ENCODE data around the gene CPNE4.
"Not testable (repeated sequence)": the region's sequence is repeated elsewhere in the genome, so short reads cannot be mapped to it uniquely, and the experiment has no call there.

CPNE4 gene

GRCh38 chr3:132017137-132017536, 17.7 kb downstream of the CPNE4 start:
- DNase-seq (ENCODE audit: low read depth in 4 of 4, low spot score in 1 of 4) = no peak

GRCh38 chr3:132016061-132017041, 18.5 kb downstream of the CPNE4 start:
- DNase-seq (ENCODE audit: low read depth in 4 of 4, low spot score in 1 of 4) = no peak

- DNase-seq (ENCODE audit: low read depth in 4 of 4, low spot score in 1 of 4) = no peak
Observed at GRCh38 chr3:132014105-132014504, 20.7 kb downstream of the CPNE4 start.

- DNase-seq (ENCODE audit: low read depth in 4 of 4, low spot score in 1 of 4) = no peak
Observed at GRCh38 chr3:132009241-132009640, 25.6 kb downstream of the CPNE4 start.

DNA sequence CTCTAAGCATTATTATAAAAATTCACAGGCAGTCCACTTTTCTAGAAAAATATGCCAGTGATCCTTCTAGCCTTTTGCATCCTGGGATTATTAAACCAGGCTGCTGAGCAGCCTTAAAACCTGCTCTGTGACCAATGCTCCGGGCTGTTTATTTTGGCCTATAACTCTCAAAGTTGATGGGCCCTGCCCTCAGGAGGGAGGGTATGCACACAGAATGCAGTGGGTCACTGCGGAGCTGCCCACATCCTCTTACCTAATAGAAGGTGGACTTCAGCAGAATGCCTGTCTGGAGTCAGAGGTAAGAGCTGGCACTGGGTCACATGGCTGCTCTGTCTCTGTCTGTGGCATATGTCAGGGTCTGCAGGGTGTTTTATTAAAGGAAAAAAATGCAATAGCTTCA, 26.0 kb downstream of the CPNE4 start:
- no peak for DNase-seq (ENCODE audit: low read depth in 4 of 4, low spot score in 1 of 4)

DNA sequence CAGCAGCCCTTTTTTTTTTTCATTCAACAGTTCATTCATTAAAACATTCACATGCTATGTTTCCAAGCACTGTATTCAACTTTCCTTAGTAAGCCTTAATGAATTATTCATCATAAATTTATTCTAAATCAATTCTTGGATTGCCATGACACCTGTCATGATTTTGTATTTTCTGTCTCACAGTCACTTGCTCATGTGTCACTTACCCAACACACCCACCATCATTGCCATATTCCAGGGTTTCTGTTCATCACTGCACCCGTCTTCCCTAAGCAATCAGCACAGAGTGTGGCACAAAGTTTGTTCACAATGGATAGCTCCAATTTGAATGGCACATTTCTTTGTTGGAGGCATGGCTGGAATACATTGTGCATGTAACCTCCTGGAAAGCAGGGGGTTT, 27.2 kb downstream of the CPNE4 start:
- no peak for DNase-seq (ENCODE audit: low read depth in 4 of 4, low spot score in 1 of 4)

GRCh38 chr3:132006605-132007204, 28.1 kb downstream of the CPNE4 start:
- DNase-seq (ENCODE audit: low read depth in 4 of 4, low spot score in 1 of 4) = no peak

GRCh38 chr3:132004571-132004970, 30.2 kb downstream of the CPNE4 start:
- no peak for DNase-seq (ENCODE audit: low read depth in 4 of 4, low spot score in 1 of 4)

DNA sequence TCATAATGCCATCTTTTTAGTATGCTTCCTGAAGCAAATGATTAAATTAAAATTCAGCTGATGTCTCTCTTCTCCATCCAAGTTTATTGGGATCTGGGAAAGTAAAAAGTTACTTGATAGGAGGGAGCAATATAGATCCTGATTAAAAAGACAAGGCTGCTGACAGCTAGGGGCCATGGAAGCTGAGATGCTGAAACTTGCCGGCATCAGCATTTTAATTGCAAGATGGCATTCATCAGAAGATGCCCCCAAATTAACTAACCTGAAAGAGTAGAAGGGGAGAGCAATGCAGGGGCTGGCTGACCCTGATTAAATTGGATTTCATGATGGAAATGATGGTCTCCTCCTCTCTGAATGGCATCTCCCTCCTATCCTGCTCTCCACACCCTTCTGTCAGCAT, 31.1 kb downstream of the CPNE4 start:
- no peak for DNase-seq (ENCODE audit: low read depth in 4 of 4, low spot score in 1 of 4)

GRCh38 chr3:132001999-132002398, 32.8 kb downstream of the CPNE4 start:
- no peak for DNase-seq (ENCODE audit: low read depth in 4 of 4, low spot score in 1 of 4)

DNA sequence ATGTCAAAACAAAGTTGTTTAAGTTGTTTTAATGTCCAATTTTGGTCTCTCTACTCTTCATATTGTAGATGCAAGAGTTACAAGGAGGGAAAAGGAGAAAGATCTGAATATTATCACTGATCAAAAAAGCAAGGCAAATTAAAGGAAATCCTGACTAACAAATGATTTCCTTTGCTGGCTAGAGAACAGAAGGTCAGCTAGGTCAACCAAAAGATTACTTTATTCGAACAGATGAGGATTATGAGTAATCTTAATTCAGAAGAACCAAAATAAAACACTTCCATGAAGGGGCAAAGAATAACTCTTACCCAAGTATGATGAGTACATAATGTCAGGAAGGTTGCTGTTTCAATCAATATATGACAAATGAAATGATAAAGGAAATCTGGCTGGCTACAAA, 33.8 kb downstream of the CPNE4 start:
- no peak for DNase-seq (ENCODE audit: low read depth in 4 of 4, low spot score in 1 of 4)

GRCh38 chr3:131998027-131998426, 36.8 kb downstream of the CPNE4 start:
- no peak for DNase-seq (ENCODE audit: low read depth in 4 of 4, low spot score in 1 of 4)

GRCh38 chr3:131995891-131996290, 38.9 kb downstream of the CPNE4 start:
- no peak for DNase-seq (ENCODE audit: low read depth in 4 of 4, low spot score in 1 of 4)

- DNase-seq (ENCODE audit: low read depth in 4 of 4, low spot score in 1 of 4) = no peak
Observed at GRCh38 chr3:131989318-131989717, 45.5 kb downstream of the CPNE4 start.

DNA sequence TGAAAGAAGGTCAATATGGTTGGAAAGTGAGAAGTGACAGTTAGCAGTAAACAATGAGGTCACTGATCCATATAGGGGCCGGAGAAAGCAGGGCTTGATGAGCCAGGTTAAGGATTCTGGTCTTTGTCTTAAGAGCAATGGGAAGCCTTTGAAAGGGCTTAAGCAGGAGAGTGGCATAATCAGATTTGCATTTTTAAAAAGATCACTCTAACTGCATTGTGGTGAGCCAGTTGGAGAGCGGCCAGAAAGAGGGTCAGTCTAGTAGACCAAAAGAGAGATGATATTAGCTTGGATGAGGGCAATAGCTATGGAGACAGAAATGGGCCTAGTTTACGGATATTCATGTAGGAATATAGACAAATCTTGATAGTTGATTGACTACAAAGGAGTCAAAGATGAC, 46.6 kb downstream of the CPNE4 start:
- no peak for DNase-seq (ENCODE audit: low read depth in 4 of 4, low spot score in 1 of 4)

GRCh38 chr3:131983689-131984088, 51.1 kb downstream of the CPNE4 start:
- DNase-seq (ENCODE audit: low read depth in 4 of 4, low spot score in 1 of 4) = no peak

GRCh38 chr3:131981323-131981722, 53.5 kb downstream of the CPNE4 start:
- no peak for DNase-seq (ENCODE audit: low read depth in 4 of 4, low spot score in 1 of 4)

- no peak for DNase-seq (ENCODE audit: low read depth in 4 of 4, low spot score in 1 of 4)
Observed at GRCh38 chr3:131976448-131976847, 58.4 kb downstream of the CPNE4 start.

GRCh38 chr3:131975047-131975446, 59.8 kb downstream of the CPNE4 start:
- DNase-seq (ENCODE audit: low read depth in 4 of 4, low spot score in 1 of 4) = no peak

DNA sequence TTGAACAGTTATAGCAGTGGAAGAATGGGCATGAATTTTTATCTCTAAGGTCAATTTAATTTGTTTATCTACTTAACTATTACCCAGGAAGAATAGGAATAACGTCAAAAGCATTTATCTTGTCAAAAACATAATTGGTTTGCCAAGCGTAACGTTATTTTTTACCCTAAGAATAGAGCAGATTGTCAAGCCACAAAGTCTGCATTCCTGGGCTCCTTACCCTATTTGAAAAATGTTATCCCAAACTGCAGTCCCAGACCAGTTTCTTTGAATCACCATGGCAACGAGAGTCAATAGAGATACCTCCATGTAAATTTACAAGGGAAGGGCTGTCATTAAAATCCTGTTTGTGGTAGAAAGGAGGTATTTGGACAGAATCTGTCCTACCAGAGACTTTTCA, 61.1 kb downstream of the CPNE4 start:
- DNase-seq (ENCODE audit: low read depth in 4 of 4, low spot score in 1 of 4) = no peak

DNA sequence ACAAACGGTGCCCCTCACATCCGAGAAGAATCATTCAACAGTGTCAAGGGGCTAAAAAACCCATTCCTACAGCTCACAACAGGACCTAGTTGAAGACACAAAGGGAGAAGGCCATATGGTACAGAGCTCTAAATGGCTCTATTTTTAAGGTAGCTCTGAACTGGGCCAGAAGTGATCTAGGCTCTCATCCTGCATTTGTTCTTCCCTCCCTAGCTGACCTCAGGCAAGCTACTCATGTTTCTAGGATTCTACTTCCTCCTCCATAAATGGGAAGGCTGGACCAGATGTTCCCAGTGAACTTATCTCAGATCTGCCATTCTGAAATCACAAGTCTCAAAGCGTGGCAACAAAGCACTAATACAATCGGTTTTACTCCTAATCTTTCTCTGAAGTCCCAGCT, 62.3 kb downstream of the CPNE4 start:
- no peak for DNase-seq (ENCODE audit: low read depth in 4 of 4, low spot score in 1 of 4)

- no peak for DNase-seq (ENCODE audit: low read depth in 4 of 4, low spot score in 1 of 4)
Observed at GRCh38 chr3:131972091-131972490, 62.7 kb downstream of the CPNE4 start.

GRCh38 chr3:131963442-131963841, 71.4 kb downstream of the CPNE4 start:
- DNase-seq (ENCODE audit: low read depth in 4 of 4, low spot score in 1 of 4) = not testable (repeated sequence)
